Caco-2 (cell line): ENCODE data around the gene RARA. TPM values are rescaled to one million over a fixed set of nuclear protein-coding genes. Genes with fewer than 3 reads are reported as not detected.

Source experiments
- BruUV-seq: library from RNA; stranded (reverse); fragments of 400-500 nt; replicated peaks from 2 replicates; lab custom pipeline; 2021; lab: Mats Ljungman, UMichigan
- CTCF ChIA-PET: fragments of 300-600 bp; sonication (Branson Sonifier 250); formaldehyde crosslinking; loops from one replicate; lab custom pipeline; 2022; ENCODE audit warnings: antibody characterized with exemption; lab: Charles Lee
- POLR2A ChIA-PET: fragments of 300-600 bp; sonication (Branson Sonifier 250); formaldehyde crosslinking; loops from one replicate; lab custom pipeline; 2022; ENCODE audit warnings: antibody characterized with exemption; lab: Charles Lee
- DNase-seq, 2 experiments: peaks; one replicate each; pipeline versions ENCODE4 v3.0.0 to v3.0.0-alpha.2; 2020 to 2022
- H3K27me3 ChIP-seq: replicated peaks from 2 replicates; pipeline ENCODE4 v1.6.0; 2011; ENCODE audit warnings: low read length; ENCODE audit not compliant: control insufficient read depth, insufficient read depth
- H3K36me3 ChIP-seq: 2 replicates; pipeline ENCODE4 v1.5.1; 2011; ENCODE audit warnings: low read length; ENCODE audit not compliant: control insufficient read depth, insufficient read depth
- H3K4me1 ChIP-seq: fragments of 250-450 bp; sonication (Bioruptor Pico); 2 replicates; pipeline ENCODE4 v1.5.1; 2020; ENCODE audit warnings: mild to moderate bottlenecking
- H3K4me3 ChIP-seq: 2 replicates; pipeline ENCODE4 v1.5.1; 2011; ENCODE audit warnings: low read depth, mild to moderate bottlenecking, control low read depth, low read length
- H3K9me3 ChIP-seq: fragments of 250-450 bp; sonication (Bioruptor Pico); 2 replicates; pipeline ENCODE4 v1.5.1; 2020; ENCODE audit warnings: mild to moderate bottlenecking, moderate library complexity
- H3K27ac Mint-ChIP-seq: one replicate; pipeline ENCODE4 v1.8.0; 2022; ENCODE audit warnings: mixed read lengths; ENCODE audit not compliant: unreplicated experiment
- H3K27me3 Mint-ChIP-seq: one replicate; pipeline ENCODE4 v1.8.0; 2022; ENCODE audit warnings: mixed read lengths; ENCODE audit not compliant: insufficient read depth, unreplicated experiment
- H3K36me3 Mint-ChIP-seq: one replicate; pipeline ENCODE4 v1.8.0; 2022; ENCODE audit warnings: mild to moderate bottlenecking, mixed read lengths; ENCODE audit not compliant: insufficient read depth, unreplicated experiment
- H3K4me1 Mint-ChIP-seq: one replicate; pipeline ENCODE4 v1.8.0; 2022; ENCODE audit warnings: low read depth, mixed read lengths; ENCODE audit not compliant: unreplicated experiment
- H3K4me3 Mint-ChIP-seq: one replicate; pipeline ENCODE4 v1.8.0; 2022; ENCODE audit warnings: mild to moderate bottlenecking, moderate library complexity, mixed read lengths; ENCODE audit not compliant: unreplicated experiment
- H3K9me3 Mint-ChIP-seq: one replicate; pipeline ENCODE4 v1.8.0; 2022; ENCODE audit warnings: mixed read lengths; ENCODE audit not compliant: unreplicated experiment
- CTCF ChIP-seq, 2 experiments: fragments of 200-600 bp in 1 of 2; IDR thresholded peaks; 1 replicate in 1 of 2; 2 replicates in 1 of 2; pipeline versions ENCODE4 v1.5.1 to v1.8.0; 2011 to 2022; ENCODE audit warnings: antibody characterized with exemption in 1 of 2, control low read depth in 1 of 2, inconsistent platforms in 1 of 2, low read depth in 1 of 2, low read length in 1 of 2, mild to moderate bottlenecking in 1 of 2, moderate library complexity in 1 of 2; ENCODE audit not compliant: insufficient read depth in 1 of 2, severe bottlenecking in 1 of 2, unreplicated experiment in 1 of 2
- intact Hi-C: fragments of 100-400 bp; cut with micrococcal nuclease; formaldehyde crosslinking; loops from one replicate; pipeline ENCODE4 v1.10.0; 2022; ENCODE audit not compliant: unreplicated experiment
- total RNA-seq: library from RNA; stranded (reverse); gene quantifications from 2 replicates; pipeline ENCODE4 v1.2.3, GENCODE V29; 2022

RARA gene
- total RNA-seq, 1 experiment from 2014 or later, result 27.6 TPM

DNA sequence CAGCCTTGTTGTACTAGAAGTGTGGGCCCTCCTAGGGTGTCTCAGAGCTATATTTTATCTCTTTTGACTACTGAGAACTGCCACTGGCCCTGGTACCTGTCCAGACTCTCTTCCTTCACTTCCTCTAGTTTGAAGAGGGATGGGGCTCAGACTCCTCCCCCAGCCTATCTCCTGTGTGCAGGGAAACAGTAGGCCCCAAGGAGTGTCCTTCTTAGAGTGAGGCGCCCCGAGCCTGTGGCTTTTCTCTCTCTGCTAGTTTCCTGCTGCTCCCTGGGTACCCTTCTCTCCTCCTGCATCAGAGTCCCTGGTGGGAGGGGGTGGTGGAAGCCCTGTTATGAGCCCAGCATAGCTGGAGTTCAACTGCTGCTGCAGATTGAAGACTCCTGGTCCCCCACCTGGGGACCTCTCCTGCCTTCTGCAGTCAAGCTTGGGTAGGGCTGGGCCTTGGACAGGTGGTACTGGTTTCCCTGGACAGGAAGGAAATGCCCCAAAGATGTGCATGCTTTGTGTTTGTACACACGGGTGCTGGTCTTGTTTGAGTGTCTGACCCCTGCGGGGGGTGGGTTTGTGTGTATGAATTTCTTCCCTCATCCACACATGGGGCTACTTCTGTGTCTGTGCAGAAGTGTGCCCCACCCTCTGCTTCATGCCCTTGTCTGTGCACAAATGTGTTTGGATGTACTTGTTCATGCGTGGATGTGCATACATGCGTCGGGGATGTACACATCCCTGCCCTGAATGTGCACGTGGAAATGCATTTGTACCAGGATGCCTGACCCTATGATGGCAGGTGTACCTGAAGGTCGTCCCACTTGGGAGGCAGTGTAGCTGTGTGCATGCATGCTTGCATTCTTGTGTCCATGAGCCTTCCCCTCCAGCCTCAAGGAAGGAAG, 6.9 kb downstream of the RARA start:
- H3K9me3 Mint-ChIP-seq, result no peaks in the 10 kb centered on the region
- Histone ChIP-seq H3K36me3 (no peaks in the 10 kb centered on the region), H3K4me3 (peak overlapping the region; percentile 94), H3K4me1 (peaks cover 19% of the 10 kb centered on the region), H3K27me3 (no peaks in the 10 kb centered on the region), H3K9me3 (no peaks in the 10 kb centered on the region)
- peak overlapping the region; percentile 83 for H3K27ac Mint-ChIP-seq
- BruUV-seq, result no TSS peak
- peaks cover 14% of the 10 kb centered on the region for H3K36me3 Mint-ChIP-seq
- ChIA-PET POLR2A (interaction anchor here (0.6 to 2.3 kb wide), 5 partner anchors 9 to 29 kb away, joined by 4 to 36 read pairs (median 8); no protein-coding TSS in a partner anchor), CTCF (interaction anchor here (0.6 to 3.0 kb wide), 18 partner anchors 9 to 218 kb away, joined by 3 to 40 read pairs (median 6); no protein-coding TSS in a partner anchor)
- peak overlapping the region; percentile 92 for H3K4me3 Mint-ChIP-seq
- intact Hi-C loops, result no loop called here
- H3K4me1 Mint-ChIP-seq, result peaks cover 30% of the 10 kb centered on the region
- no peaks in the 10 kb centered on the region for H3K27me3 Mint-ChIP-seq
- DNase-seq, result no peak
- TF ChIP-seq CTCF (IDR thresholded peaks at IDR 0.05; ENCODE audit: insufficient read depth in 1 of 2, low read depth in 1 of 2, low read length in 1 of 2, severe bottlenecking in 1 of 2, unreplicated experiment in 1 of 2), result no peak

DNA sequence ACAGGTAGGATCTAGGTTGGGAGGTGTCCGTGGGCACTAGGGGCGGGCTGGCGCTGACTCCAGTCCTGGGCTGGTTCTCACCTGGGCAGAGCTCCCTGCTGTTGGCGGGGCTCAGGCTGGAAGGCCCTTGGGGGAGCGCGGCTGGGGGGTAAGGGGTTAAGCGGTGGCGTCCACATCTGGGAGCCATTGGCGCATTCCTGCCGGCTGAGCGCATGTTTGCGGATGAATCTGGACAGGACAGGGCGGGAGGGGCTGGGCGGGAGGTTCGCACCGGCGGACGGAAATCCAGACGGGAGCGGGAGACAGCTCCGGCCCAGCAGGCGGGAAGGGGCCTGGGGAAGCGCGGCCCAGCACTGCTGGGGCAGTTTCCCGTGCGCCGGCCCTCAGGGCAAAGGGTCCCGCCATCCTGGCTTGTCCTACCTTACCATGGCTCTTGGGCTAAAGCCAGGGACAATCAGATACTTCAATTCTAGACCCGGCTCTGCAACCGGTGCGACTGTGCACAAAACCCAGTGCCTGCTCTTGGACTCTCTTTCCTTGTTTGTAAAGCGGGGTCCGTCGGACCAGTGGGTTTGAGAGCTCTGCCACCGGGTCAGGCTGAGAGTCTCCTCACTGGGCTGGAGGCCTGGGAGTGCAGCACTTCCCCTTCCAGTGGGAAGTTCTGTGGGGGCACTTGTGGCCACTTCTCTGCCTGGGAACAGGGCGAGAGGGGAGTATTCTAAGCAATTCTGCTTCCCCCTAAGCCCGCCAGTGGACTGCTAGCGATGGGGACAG, 7.8 kb downstream of the RARA start:
- H3K4me1 Mint-ChIP-seq, result peaks cover 30% of the 10 kb centered on the region

More for the DNA sequence above, 7.8 kb downstream of the RARA start:
- TF ChIP-seq CTCF (IDR thresholded peaks at IDR 0.05; ENCODE audit: insufficient read depth in 1 of 2, low read depth in 1 of 2, low read length in 1 of 2, severe bottlenecking in 1 of 2, unreplicated experiment in 1 of 2), result peak in 1 of 2 experiments; percentile 26
- Histone ChIP-seq H3K4me1 (peaks cover 19% of the 10 kb centered on the region), H3K4me3 (peak overlapping the region; percentile 94), H3K9me3 (no peaks in the 10 kb centered on the region), H3K27me3 (no peaks in the 10 kb centered on the region), H3K36me3 (no peaks in the 10 kb centered on the region)
- H3K27ac Mint-ChIP-seq, result peak overlapping the region; percentile 83
- H3K27me3 Mint-ChIP-seq, result no peaks in the 10 kb centered on the region
- peak overlapping the region; percentile 92 for H3K4me3 Mint-ChIP-seq
- peaks cover 7% of the 10 kb centered on the region for H3K36me3 Mint-ChIP-seq
- ChIA-PET CTCF (interaction anchor here (0.5 to 3.0 kb wide), 35 partner anchors 9 to 1613 kb away, joined by 3 to 40 read pairs (median 5); partner anchors contain the start of genes IGFBP4, KRT40, MED24 and TOP2A), POLR2A (interaction anchor here (0.5 to 2.3 kb wide), 10 partner anchors 10 to 203 kb away, joined by 3 to 36 read pairs (median 4); partner anchors contain the start of genes CASC3, CDC6 and WIPF2)
- BruUV-seq, result no TSS peak
- intact Hi-C loops, result no loop called here
- DNase-seq, result peak; percentile 83 to 88
- no peaks in the 10 kb centered on the region for H3K9me3 Mint-ChIP-seq
